MCF 10A (cell line): ENCODE results near the gene NRG3. TPM values are rescaled to one million over a fixed set of nuclear protein-coding genes. Genes with fewer than 3 reads are reported as not detected.

Experiments
- BruUV-seq: library from RNA; stranded (reverse); fragments of 400-500 nt; replicated peaks from 2 replicates; lab custom pipeline; 2021; lab: Mats Ljungman, UMichigan
- CTCF ChIA-PET: fragments of 300-600 bp; sonication (Branson Sonifier 250); formaldehyde crosslinking; extraction: SDS; loops from one replicate; lab custom pipeline; 2021; ENCODE audit warnings: antibody characterized with exemption, inconsistent platforms; lab: Yijun Ruan, JAX
- POLR2A ChIA-PET: fragments of 300-600, 350-650 bp; sonication (Branson Sonifier 250); formaldehyde crosslinking; extraction: SDS; loops from one replicate; lab custom pipeline; 2020; ENCODE audit warnings: antibody characterized with exemption, inconsistent platforms; lab: Yijun Ruan, JAX
- DNase-seq: peaks from one replicate; pipeline ENCODE4 v3.0.0-alpha.2; 2018; ENCODE audit not compliant: unreplicated experiment
- H3K27ac Mint-ChIP-seq: one replicate; pipeline ENCODE4 v1.8.0; 2022; ENCODE audit warnings: mild to moderate bottlenecking, low read depth, mixed read lengths; ENCODE audit not compliant: unreplicated experiment
- H3K27me3 Mint-ChIP-seq: one replicate; pipeline ENCODE4 v1.8.0; 2022; ENCODE audit warnings: mixed read lengths; ENCODE audit not compliant: insufficient read depth, unreplicated experiment
- H3K36me3 Mint-ChIP-seq: one replicate; pipeline ENCODE4 v1.8.0; 2022; ENCODE audit warnings: mild to moderate bottlenecking, moderate library complexity, mixed read lengths; ENCODE audit not compliant: insufficient read depth, unreplicated experiment
- H3K4me1 Mint-ChIP-seq: one replicate; pipeline ENCODE4 v1.8.0; 2022; ENCODE audit warnings: mixed read lengths; ENCODE audit not compliant: insufficient read depth, unreplicated experiment
- H3K4me3 Mint-ChIP-seq: one replicate; pipeline ENCODE4 v1.8.0; 2022; ENCODE audit warnings: mild to moderate bottlenecking, moderate library complexity, mixed read lengths; ENCODE audit not compliant: unreplicated experiment
- H3K9me3 Mint-ChIP-seq: one replicate; pipeline ENCODE4 v1.8.0; 2022; ENCODE audit warnings: mixed read lengths; ENCODE audit not compliant: unreplicated experiment
- CTCF ChIP-seq: fragments of 200-600 bp; IDR thresholded peaks from one replicate; pipeline ENCODE4 v1.8.0; 2022; ENCODE audit warnings: antibody characterized with exemption, mild to moderate bottlenecking; ENCODE audit not compliant: unreplicated experiment
- intact Hi-C: fragments of 100-400 bp; cut with micrococcal nuclease; formaldehyde crosslinking; loops from 2 replicates; pipeline ENCODE4 v1.14.1; 2022
- total RNA-seq: library from RNA; stranded (reverse); gene quantifications from 2 replicates; pipeline ENCODE4 v1.2.3, GENCODE V29; 2022

NRG3 gene
- total RNA-seq, 1 experiment from 2014 or later: not detected

- no peak for DNase-seq
- Mint-ChIP-seq H3K27me3 (no peaks in the 10 kb centered on the region), H3K4me1 (peaks cover 11% of the 10 kb centered on the region), H3K36me3 (no peaks in the 10 kb centered on the region), H3K9me3 (no peaks in the 10 kb centered on the region), H3K4me3 (no peak overlapping the region), H3K27ac (no peak overlapping the region)
- no TSS peak for BruUV-seq
- CTCF ChIA-PET: no interaction called here
- POLR2A ChIA-PET: interaction anchor here (0.9 kb wide), 1 partner anchor 439 kb away, joined by 3 read pairs; no protein-coding TSS in a partner anchor
- intact Hi-C loops: no loop called here
- no peak for TF ChIP-seq CTCF
Measured at GRCh38 chr10:81886939-81887338, 11.9 kb downstream of the NRG3 start.

DNA sequence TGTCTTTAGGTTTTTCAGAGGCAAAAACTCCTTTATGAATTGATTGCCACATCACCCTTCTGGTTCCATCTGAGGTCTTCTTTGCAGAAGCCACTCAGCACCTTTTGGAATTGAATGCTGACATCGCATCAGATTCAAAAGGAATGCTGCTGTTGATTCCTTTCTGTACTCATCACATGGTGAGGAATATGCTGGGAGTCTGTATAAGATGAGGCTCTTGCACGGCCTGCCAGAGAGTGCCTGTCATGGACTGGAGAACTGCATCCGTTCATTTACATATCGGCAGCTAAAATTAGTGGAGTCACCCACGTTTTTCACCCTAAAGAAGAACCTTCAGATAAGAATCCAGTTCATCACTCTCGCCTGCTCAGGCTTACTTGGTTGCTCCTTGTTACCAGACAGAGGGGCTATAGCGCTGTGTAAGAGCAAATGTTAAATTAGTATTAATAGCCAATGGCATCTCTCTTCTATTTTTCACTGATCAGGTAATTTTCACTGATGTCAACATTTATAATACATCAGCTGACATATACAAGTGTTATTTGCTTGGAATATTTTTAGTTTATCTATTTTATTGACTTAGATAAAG, 14.3 kb downstream of the NRG3 start:
- H3K9me3 Mint-ChIP-seq: no peaks in the 10 kb centered on the region
- intact Hi-C loops: no loop called here
- ChIA-PET CTCF (no interaction called here), POLR2A (no interaction called here)
- no peak overlapping the region for H3K4me3 Mint-ChIP-seq
- DNase-seq: no peak
- no peaks in the 10 kb centered on the region for H3K36me3 Mint-ChIP-seq
- H3K4me1 Mint-ChIP-seq: peaks cover 11% of the 10 kb centered on the region
- H3K27me3 Mint-ChIP-seq: no peaks in the 10 kb centered on the region
- no peak for TF ChIP-seq CTCF
- H3K27ac Mint-ChIP-seq: no peak overlapping the region
- no TSS peak for BruUV-seq

GRCh38 chr10:81894616-81895015, 19.6 kb downstream of the NRG3 start:
- Mint-ChIP-seq H3K27ac (no peak overlapping the region), H3K9me3 (no peaks in the 10 kb centered on the region), H3K4me3 (no peak overlapping the region), H3K4me1 (no peaks in the 10 kb centered on the region), H3K36me3 (no peaks in the 10 kb centered on the region), H3K27me3 (no peaks in the 10 kb centered on the region)
- POLR2A ChIA-PET: no interaction called here
- CTCF ChIA-PET: no interaction called here
- BruUV-seq: no TSS peak
- intact Hi-C loops: no loop called here
- DNase-seq: no peak
- TF ChIP-seq CTCF: no peak

DNA sequence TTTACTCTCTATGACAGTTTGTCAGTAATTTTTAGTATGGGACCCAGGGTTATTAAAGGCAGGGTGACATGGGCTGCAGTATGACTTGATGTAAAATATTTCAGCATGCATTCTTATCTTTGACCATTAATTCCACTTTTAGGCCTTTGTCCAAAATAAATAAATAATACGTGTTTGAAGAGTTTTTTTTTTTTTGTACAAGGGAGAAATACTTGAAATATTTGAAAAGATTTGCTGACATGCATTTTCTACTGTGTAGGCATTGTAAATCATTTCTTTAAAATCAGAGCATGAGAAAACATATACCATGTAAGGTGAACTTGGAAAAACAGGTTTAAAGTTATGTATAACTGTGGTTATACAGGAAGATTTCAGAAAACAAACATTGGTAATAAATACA, 23.5 kb downstream of the NRG3 start:
- H3K9me3 Mint-ChIP-seq: no peaks in the 10 kb centered on the region
- CTCF ChIA-PET: interaction anchor here (0.6 kb wide), 1 partner anchor 97 kb away, joined by 3 read pairs; no protein-coding TSS in a partner anchor
- TF ChIP-seq CTCF: no peak
- H3K36me3 Mint-ChIP-seq: no peaks in the 10 kb centered on the region
- H3K27ac Mint-ChIP-seq: no peak overlapping the region
- no peak overlapping the region for H3K4me3 Mint-ChIP-seq
- BruUV-seq: no TSS peak
- POLR2A ChIA-PET: interaction anchor here (0.7 to 1.2 kb wide), 3 partner anchors 16 to 566 kb away, joined by 3 to 4 read pairs (median 3); no protein-coding TSS in a partner anchor
- no peaks in the 10 kb centered on the region for H3K27me3 Mint-ChIP-seq
- H3K4me1 Mint-ChIP-seq: no peaks in the 10 kb centered on the region
- intact Hi-C loops: no loop called here
- DNase-seq: no peak
